A549 (cell line): ENCODE data around the gene VWA5B1.

Source experiments
- CTCF ChIP-seq: fragments of >200 bp; sonication (Bioruptor Twin); formaldehyde crosslinking; IDR thresholded peaks from 3 replicates; pipeline ENCODE4 v1.5.1; 2016
- USF2 ChIP-seq: fragments of 450-650 bp; IDR thresholded peaks from 2 replicates; pipeline ENCODE4 v1.6.1; 2014; ENCODE audit warnings: antibody characterized with exemption

- TF ChIP-seq USF2 (no peak), CTCF (no peak)
Observed at GRCh38 chr1:20349561-20349960, 58.9 kb downstream of the VWA5B1 start.
